Stimulated activated CD8-positive, alpha-beta memory T cell treated with anti-CD3 and anti-CD28 coated beads, Interleukin-4, amount 100 ng/mL, for 24 hours (primary cell): Measurements from ENCODE around the gene EEFSEC.

Experiments
- DNase-seq: peaks from one replicate; pipeline ENCODE4 v3.0.0-alpha.2; 2020; ENCODE audit warnings: low read depth

EEFSEC gene

DNA sequence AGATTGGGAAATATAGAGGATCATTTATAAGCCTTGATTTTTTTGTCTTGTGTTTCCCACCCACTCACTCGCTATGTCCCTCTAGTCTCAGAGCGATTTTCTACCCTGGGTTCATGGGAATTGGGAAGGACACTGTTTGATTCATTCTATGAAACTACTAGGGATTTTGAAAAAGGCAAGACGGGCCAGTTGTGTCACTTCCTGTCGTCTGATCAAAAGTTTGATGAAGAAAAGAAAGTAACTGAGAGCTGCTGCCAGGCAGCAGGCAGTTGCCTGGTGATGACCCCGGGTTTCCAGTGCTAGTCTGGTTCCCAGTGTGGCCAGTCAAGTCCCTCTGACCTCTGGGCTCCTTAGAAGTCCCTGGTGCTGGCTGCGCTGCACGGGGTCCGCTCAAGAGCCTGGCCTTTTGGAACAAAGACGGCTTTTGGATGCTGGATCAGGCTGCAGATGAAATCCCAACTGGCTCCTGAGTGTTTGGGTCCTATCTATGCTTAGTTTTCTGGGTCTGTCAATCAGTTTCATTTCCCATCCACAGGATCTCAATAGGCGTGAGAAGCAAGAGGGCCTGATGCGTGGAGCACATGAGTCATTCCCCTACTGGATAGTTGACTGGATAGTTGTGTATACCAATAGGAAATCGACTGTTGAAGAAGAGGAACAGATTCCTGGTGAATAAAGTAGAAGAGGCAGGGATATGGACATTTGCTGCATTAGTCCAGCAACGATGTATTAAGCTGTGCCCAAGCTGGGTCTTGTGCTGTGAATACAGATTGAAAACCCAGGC is 89.7 kb downstream of the EEFSEC start:
- no peak for DNase-seq

DNA sequence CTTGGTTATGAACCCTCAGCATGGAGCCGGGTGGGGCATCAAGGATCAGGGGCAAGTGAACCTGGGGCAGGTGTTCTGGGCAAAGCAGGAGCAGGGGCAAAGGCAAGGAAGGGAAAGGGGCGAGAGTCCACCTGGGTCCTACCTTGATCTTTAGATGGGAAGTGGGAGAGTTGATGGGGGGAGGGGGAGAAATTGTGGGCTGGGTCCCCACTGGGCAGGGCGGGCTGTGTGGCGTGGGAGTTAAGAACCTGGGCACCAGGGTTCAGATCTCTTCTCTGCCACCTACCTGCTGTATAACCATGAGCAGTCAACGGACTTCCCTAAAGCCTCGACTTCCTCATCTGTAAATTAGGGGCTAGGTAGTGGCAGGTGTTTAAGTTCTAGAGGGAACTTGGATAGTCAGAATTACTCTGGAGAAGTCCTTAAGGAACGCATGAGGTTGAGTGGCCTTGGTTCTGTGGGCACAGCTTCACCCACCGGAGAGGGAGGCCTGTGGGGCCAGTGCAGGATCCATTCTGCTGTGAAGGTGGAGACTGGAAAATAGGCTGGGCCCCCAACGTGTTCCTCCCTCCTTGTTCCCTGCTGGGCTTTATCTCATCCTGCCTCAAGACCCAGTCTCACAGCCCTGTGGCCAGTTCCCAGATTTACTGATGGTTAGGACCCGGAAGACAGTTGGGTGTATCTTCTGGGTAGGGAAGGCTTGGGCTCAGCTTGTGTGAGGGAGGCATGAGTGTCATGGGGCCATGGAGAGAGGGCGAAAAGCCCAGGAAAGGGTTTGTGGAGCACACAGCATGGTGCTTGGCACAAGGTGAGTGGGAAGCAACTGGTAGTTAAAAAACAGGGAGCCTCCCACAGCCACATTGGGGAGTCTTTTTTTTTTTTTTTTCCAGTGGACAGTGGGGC is 90.6 kb downstream of the EEFSEC start:
- DNase-seq = no peak

DNA sequence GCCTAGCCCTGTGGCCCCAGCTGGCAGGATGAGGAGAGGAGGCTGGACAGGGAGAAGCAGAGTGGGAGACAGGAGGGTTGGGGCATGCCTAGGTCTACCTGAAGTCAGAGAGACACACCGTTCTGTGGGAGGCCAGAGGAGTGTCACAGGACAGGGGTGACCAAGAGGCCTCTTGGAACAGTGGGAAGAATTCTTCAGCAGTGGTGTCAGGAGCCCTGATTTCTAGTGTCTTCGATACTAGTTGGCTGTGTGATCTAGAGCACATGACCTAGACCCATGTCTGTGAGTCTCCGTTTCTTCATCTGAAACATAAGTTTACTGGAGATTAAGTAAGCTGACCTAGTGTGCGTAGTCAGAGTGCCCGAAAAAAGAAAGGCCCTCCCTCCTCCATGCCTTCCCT is 92.2 kb downstream of the EEFSEC start:
- no peak for DNase-seq

DNA sequence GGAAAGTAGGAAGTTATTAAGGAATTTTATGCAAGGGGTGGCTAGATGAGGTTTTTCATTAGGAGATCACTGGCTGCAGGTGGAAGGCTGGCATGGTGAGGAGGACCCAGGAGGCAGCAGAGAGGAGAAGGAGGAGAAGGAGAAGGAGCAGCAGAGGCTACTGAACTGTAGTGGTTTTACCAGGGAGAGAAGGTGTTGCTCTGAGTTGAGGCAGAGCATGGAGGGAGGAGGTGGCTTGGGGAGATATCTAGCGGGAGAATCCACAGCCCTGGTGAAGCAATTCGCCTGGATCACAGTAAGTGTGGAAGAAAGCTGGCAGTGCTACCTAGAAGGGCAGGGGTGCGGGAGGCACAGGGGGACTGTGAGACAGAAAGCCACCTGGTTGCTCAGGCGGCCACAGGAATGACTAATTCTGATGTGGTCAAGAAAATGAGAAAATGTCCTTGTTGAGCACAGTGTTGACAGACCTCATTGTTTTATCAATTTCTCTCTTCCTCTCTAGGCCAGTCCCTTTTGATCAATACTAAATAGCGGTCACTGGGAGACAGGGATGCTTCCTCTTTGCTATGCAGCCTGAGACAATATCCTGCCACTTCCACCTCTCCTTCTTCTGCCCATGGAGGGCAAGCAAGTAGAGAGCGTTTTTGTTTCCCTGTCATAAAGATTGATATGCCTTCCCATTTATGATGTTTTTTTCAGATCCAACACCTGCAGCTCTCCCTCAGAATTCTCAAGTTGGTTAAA is 94.6 kb downstream of the EEFSEC start:
- no peak for DNase-seq

DNA sequence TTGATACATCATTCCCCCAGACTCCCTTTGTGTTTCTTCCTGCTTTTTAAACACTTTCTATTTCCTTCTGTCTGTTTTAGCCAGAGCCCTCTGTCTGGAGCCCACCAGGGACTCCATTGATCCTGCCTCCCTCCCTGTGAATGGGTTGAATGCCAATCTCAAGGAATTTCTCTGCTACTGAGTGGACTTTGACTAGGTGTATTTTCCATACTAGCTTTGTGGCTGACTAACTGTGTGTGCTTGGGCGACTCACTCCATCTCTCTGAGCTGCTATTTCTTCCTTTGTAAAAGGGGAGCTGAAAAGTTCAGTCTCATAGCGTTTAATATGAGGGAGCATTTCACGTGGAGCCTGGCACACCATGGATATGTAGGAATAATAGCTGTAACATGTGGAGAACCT is 98.8 kb downstream of the EEFSEC start:
- DNase-seq = no peak

DNA sequence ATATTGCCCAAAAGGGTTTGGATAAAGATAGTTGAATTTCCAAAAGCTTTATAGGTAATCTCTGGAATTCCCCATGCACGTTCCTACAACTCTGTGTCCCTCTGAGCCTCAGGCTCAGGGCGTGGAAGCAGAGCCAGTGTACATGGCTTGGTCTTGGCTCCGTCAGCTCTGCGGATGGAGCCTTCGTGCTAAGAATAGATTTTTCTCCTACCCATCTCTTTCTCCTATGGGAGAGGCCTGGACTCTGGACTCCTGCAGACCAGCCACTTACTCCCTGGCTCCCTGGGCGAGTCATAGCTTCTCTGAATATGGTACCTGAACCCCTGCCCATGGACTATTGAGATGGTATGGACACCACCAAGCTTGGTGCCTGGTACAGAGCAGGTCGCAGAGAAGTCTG is 99.9 kb downstream of the EEFSEC start:
- no peak for DNase-seq

DNA sequence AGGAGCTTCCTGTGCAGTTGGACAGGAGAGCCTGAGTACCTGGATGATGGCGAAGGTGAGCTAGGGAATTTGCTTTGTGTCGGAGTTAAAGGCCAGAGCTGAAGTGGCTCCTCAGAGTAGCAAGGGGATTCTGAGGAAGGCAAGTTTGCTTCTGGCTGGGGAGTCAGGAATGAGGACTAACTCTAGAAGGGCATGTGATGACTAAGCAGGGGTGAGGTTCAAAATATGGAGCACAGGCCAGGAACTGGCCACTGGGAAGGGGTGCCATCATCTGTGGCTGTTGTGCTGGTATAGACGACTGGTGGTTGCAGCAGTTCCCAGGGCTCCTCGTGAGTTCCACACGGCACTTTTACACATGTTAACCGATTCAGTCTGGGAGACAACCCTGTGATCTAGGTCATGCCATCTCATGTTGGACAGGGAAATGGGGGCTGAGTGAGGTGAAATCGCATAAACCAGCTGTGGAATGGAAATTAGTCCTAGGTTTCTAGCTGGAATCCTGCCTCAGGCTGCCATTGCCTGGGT is 100.8 kb downstream of the EEFSEC start:
- DNase-seq = no peak

DNA sequence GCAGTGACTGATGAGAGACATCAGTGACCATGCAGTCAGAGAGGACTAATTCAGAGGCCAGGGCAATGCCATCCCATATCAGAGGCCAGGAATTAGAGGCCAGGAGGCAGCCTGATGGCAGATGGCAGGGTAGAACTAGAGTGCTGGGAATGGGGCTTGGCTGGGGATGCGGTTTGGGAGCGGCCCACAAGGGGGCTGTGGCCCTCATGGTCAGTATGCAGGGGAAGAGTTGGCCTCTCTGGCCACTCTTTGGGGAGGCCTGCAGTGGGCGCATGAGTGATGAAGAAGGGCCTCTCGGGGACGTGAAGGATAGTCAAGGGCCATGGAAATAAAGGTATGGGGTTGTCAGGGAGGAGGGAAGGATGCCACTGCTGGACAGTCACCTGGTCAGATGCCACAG is 101.7 kb downstream of the EEFSEC start:
- no peak for DNase-seq

DNA sequence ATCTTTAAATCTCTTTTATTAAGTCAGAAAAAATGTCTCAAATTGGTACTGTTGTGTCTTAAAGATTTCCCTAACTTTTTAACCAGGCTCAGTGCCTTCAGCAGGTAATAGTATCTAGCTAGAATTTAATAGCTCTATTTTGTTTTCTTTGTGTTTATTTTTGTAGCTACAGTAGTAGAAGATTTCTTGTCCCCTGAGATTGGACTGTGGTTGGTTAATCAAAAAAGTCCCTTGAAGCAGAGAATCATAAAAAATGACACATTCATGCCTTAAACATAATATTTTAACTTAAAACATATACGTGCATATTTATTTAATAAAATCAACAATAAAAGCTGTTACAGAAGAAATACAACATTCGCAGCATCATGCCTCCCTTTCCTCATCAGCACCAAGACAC is 102.8 kb downstream of the EEFSEC start:
- DNase-seq = no peak

DNA sequence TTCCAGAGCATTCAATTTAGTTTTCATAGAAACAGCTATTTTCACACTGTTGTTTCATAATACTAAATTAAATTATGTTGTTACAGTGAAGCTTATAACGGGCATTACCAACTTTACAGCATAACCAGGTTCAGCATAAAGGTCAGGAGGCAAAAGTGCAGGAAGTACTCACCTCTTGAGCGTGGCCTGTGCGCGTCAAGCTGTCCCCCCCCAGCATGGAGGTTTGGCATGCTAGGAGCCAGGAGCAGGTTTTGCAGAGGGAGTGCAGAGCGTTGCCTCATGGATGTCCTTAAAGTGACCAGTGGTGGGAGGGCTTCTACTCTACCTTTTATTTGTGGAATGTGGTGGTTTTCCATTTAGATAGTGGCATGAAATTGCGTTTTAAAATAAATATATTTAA is 104.4 kb downstream of the EEFSEC start:
- no peak for DNase-seq

DNA sequence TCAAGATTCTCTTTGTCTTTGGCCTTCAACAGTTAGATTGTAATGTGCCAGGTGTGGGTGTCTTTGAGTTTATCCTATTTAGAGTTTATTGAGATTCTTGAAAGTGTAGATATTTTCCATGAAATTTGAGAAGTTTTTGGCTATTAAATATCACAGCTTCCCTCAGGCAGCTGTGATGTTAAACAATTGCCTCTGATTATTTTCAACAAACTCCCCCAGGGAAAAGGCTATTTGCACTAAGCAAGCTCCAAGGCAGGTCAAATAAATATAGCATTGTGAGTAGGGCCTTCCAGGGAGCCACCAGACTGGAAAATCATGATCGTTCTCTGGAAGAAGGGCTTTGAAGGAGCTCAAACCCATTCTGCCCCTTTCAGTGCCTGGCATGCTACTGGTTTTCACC is 107.0 kb downstream of the EEFSEC start:
- DNase-seq = no peak

DNA sequence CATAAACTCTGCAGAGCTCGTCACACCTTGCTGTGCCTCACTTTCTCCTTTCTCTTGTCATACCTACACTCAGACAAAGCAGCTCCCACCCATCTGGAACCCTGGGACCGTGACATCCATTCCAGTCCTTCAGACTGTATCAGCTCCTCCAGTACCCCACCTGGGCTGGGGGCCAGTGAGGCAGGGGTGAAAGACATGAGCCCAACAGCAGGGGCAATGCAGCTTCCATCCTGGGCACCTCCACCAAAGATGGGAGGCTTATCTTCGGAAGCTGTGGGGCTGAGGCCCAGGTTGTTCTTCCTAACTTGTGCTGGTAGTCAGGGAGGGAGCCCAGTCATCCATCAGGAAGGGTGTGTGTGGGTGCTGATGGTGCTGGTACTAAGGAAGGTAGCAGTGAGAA is 109.2 kb downstream of the EEFSEC start:
- no peak for DNase-seq

DNA sequence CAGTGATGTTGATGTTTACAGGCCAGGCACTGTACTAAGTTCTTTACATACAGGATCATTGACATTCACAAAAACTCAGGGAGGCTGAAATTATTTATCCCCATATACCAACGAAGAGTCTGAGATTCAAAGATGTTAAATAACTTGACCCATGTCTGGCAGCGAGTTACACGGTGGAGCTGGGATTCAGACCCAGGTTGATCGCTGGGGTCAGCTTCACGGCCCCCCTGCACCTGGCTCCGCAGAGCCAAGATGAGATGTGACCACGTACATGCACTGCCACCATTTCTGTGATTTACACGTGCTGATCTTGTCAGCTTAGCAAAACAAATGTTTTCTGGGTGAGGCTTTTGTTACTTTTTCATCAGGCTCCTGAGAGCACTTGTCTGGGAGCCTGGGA is 109.8 kb downstream of the EEFSEC start:
- no peak for DNase-seq

DNA sequence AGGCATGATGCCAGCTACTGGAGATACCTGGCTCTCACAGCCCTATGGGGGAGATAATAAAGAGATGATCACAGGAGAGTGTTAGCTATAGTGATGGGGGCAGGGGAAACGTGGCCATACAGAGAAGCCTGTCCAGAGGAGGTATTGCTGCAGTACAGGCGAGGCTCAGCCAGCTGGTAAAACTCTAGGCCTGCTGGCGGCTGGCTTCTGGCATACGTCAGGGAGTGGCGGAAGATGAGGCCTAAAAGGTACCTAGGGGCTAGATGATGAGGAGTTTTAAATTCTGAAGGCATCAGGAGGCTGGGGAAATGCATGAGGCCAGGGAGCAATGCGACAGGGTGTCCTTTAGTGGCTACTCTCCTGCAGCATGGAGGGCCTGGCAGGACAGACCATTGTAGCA is 110.7 kb downstream of the EEFSEC start:
- DNase-seq = no peak

DNA sequence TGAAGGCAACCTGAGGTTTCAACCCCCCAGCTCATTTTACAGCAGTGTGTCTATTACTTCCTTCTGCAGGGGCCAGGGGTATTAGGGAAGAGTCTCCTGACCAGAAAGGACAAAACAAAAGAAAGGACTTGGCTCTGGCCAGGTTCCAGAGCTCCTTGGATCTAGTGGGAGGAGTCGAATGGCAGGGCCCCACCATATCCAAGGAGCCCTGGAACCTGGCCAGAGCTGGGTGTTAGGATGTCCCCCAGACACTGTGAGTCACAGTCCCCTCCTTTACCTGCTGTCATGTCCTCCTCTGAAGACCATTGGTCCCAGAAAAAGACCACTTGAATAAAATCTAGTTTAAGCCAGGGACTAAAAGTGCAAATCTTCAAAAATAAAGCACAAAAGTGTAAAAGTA is 113.2 kb downstream of the EEFSEC start:
- DNase-seq = no peak

DNA sequence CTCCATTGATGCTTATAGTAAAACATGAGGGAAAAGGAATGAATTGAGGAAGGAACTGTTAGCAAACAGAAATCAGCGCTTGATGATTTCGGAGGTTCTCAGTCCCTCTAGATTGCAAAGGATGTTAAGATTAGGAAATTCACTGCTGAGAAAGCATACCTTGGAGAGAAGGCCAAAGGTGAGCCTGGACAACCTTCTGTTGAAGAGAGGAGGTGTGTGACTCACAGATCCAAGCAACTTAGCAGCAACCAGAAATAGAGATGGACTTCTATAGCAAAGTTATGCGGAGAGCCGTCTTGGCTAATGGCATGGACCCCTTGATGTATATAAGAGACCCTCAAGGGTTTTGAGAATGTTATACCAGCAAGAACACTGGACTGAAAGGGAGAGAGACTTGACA is 114.3 kb downstream of the EEFSEC start:
- DNase-seq = no peak

DNA sequence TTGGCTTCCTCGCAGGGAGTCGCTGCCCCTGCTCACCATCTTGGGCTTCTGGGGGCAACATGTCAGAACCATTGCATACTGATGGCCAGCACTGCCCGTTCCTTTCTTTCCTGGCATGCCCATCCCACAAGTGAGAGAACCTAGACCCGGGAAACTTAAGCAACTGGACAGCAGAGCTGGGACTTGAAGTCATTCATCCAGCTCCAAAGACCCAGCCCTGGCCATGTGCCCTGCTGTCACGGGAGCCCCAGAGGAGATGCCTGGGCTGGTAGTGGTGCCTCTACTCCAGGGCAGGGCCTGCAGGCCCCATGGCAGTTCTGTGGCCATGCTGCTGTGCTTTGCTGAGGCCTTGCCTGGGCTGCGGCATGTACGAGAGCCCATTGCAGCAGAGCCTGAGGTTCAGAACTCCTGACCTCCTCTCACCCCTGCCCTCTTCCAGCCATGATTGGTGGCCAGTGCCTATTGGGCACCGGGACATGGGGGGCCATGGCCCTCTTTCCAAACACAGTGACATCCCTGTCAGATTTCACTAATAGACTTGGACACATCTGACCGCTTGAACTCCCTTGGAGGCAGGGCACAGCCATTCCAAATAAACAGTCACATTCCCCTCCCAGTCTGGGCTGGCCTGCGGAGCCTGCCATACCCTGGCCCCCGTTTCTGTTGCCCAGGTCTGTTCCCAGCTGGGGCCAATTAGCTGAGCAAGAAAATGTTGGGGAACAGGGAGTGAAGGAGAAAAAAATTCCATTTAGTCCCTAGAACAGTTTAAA is 115.9 kb downstream of the EEFSEC start:
- DNase-seq = no peak

DNA sequence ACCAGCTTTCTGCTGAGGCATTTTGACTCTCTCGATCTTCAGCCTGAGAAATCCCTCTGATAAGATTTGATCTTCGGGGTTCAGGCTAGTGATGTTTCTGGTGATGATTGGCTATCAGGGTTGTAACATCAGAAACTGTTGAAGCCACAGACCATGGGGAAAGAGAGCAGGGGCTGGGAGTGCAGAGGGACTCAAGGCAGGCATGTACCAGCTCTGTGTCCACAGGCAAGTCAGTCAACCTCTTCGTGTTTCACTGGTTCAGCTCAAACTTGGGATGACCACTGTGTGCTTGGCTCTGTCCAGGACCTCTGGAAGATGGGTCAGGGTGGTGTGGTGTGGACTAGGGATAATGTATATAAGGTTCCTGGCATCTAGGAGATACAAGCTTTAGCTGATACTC is 116.5 kb downstream of the EEFSEC start:
- no peak for DNase-seq

DNA sequence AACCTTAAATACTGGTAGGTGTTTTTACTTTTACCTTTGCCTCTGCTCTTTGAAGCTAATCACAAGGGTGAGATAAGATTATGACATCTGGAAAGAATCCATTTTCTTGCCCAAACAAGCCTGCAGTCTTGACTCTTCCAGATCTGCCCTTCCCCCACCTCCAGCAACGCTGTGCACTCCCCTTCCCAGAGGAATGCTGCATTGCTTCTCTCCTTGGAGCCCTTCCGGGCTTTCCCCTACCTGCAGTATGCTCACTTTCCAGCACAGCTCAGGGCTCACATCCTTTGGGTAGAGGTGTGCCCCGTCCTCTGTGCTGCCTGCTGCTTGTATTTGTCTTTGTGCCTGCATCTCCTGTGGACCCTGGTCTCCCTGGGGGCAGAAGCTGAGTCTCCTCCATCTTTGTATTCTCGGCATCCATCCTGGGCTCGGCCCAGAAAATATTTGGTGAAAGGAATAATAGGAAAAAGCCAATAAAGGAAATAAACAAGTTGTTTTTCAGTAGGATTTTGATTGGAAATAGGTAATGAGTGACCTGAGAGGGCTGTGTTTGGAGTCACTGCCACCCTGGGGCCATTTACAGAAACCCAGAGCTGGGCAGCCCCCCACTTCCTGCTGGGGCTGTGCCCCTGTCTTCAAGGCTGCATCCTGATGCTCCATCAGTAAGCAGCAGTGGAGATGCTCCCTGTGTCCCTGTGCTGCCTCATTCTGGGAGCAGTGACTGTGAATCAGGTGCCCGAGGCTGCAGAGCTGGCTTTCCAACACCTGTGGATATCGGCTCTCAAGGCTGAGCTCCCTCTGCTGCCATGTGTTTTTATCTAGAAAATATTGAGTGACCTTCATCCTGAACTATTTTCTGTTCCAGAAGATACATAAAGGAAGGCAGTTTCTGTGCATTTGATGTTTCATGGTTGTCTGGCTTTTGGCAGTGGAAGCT is 117.5 kb downstream of the EEFSEC start:
- no peak for DNase-seq

DNA sequence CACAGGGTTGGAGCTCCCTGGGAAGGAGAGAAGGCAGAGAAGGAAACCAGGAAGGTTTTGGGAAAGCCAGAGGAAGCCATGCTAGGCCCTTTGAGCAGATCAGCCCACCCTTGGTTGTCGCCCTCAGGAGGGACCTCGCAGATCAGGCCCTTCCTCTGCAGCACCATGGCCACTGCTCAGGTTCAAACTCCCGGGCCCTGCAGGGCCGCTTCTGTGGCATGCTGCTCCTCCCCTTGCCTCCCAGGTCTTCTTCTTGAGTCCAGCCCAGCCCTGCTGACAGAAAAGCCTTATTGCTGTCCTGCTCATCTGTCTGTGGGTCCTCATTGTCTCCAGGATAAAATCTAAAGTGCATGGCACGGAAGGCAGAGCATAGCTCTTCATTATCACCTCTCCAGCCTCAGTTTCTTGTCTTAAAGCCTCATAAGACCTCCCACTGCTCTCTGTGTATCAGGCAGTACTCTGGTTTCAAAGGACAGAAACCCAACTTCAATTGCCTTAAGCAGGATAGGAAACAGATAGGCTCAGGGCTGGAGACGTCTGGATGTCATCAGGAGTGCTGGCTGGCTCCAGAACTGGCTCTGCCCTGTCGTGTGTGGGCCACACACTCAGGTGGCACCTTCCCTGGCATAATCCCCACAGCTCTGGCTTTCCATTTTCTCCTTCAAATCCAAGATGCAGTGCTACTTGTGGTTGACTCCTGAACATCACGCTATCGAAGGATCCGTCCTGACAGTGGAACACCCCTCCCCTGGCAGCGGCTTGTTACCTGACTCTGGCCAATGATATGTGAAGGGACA is 118.5 kb downstream of the EEFSEC start:
- DNase-seq = no peak
